ENCODE results near the gene STAT4. TPM values are rescaled to one million over a fixed set of nuclear protein-coding genes. Genes with fewer than 3 reads are reported as not detected.

Gene STAT4
- total RNA-seq, 2 donors from 2014 or later = 3.2 to 8.8 TPM

- TF ChIP-seq, protein P1, sequence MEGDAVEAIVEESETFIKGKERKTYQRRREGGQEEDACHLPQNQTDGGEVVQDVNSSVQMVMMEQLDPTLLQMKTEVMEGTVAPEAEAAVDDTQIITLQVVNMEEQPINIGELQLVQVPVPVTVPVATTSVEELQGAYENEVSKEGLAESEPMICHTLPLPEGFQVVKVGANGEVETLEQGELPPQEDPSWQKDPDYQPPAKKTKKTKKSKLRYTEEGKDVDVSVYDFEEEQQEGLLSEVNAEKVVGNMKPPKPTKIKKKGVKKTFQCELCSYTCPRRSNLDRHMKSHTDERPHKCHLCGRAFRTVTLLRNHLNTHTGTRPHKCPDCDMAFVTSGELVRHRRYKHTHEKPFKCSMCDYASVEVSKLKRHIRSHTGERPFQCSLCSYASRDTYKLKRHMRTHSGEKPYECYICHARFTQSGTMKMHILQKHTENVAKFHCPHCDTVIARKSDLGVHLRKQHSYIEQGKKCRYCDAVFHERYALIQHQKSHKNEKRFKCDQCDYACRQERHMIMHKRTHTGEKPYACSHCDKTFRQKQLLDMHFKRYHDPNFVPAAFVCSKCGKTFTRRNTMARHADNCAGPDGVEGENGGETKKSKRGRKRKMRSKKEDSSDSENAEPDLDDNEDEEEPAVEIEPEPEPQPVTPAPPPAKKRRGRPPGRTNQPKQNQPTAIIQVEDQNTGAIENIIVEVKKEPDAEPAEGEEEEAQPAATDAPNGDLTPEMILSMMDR (conservative IDR thresholded peaks at IDR 0.05) = no peak
- Histone ChIP-seq H3K36me3 (ENCODE audit: control insufficient read depth, insufficient read depth, low read length) (no peaks in the 10 kb centered on the region), H3K27me3 (ENCODE audit: control insufficient read depth, insufficient read depth, low read length, poor library complexity, severe bottlenecking) (no peaks in the 10 kb centered on the region), H3K9ac (ENCODE audit: extremely low read depth, low read length, poor library complexity, severe bottlenecking) (no peak overlapping the region), H3K4me1 (ENCODE audit: control insufficient read depth, insufficient read depth, low read length) (no peaks in the 10 kb centered on the region), H3K9me3 (ENCODE audit: control insufficient read depth, low read length) (peaks cover 23% of the 10 kb centered on the region), H3K4me3 (ENCODE audit: low read length) (no peak overlapping the region), H3K27ac (ENCODE audit: low read depth, low read length) (no peak overlapping the region)
- no peak for DNase-seq
- no peak overlapping the region for H3K27ac Mint-ChIP-seq
- no peaks in the 10 kb centered on the region for H3K27me3 Mint-ChIP-seq (ENCODE audit: insufficient read depth)
- no peaks in the 10 kb centered on the region for H3K4me1 Mint-ChIP-seq
- H3K9me3 Mint-ChIP-seq = peaks cover 6% of the 10 kb centered on the region
- H3K4me3 Mint-ChIP-seq = no peak overlapping the region
- no peaks in the 10 kb centered on the region for H3K36me3 Mint-ChIP-seq (ENCODE audit: low read depth)
- WGBS, 2 experiments (ENCODE audit: insufficient coverage in 1 of 2, insufficient read length in 1 of 2) = 91 to 100% methylated on average over 2 to 3 of the region's 3 CpGs
Observed at GRCh38 chr2:191083540-191083939, 67.3 kb downstream of the STAT4 start.

GRCh38 chr2:191082321-191082720 lies 68.5 kb downstream of the STAT4 start:
- Histone ChIP-seq H3K36me3 (ENCODE audit: control insufficient read depth, insufficient read depth, low read length) (no peaks in the 10 kb centered on the region), H3K9ac (ENCODE audit: extremely low read depth, low read length, poor library complexity, severe bottlenecking) (no peak overlapping the region), H3K4me3 (ENCODE audit: low read length) (no peak overlapping the region), H3K27ac (ENCODE audit: low read depth, low read length) (no peak overlapping the region), H3K9me3 (ENCODE audit: control insufficient read depth, low read length) (peaks cover 23% of the 10 kb centered on the region), H3K4me1 (ENCODE audit: control insufficient read depth, insufficient read depth, low read length) (no peaks in the 10 kb centered on the region), H3K27me3 (ENCODE audit: control insufficient read depth, insufficient read depth, low read length, poor library complexity, severe bottlenecking) (no peaks in the 10 kb centered on the region)
- no peak for DNase-seq
- Mint-ChIP-seq H3K36me3 (ENCODE audit: low read depth) (no peaks in the 10 kb centered on the region), H3K4me1 (peaks cover 2% of the 10 kb centered on the region), H3K27me3 (ENCODE audit: insufficient read depth) (no peaks in the 10 kb centered on the region), H3K9me3 (peaks cover 6% of the 10 kb centered on the region), H3K4me3 (no peak overlapping the region), H3K27ac (no peak overlapping the region)
- 91% methylated on average over 2 of the region's 2 CpGs; no CpG with 5 or more reads in 1 of the 2 experiments for WGBS, 2 experiments (ENCODE audit: insufficient coverage in 1 of 2, insufficient read length in 1 of 2)
- TF ChIP-seq, protein P1 (conservative IDR thresholded peaks at IDR 0.05) = no peak

GRCh38 chr2:191081411-191082155 lies 69.2 kb downstream of the STAT4 start:
- no peak overlapping the region for H3K27ac ChIP-seq (ENCODE audit: low read depth, low read length)
- no peaks in the 10 kb centered on the region for H3K36me3 ChIP-seq (ENCODE audit: control insufficient read depth, insufficient read depth, low read length)
- TF ChIP-seq, protein P1 (conservative IDR thresholded peaks at IDR 0.05) = no peak
- peaks cover 18% of the 10 kb centered on the region for H3K9me3 ChIP-seq (ENCODE audit: control insufficient read depth, low read length)
- Mint-ChIP-seq H3K36me3 (ENCODE audit: low read depth) (no peaks in the 10 kb centered on the region), H3K4me3 (no peak overlapping the region), H3K27me3 (ENCODE audit: insufficient read depth) (no peaks in the 10 kb centered on the region), H3K9me3 (peaks cover 6% of the 10 kb centered on the region), H3K27ac (no peak overlapping the region), H3K4me1 (peaks cover 2% of the 10 kb centered on the region)
- 59 to 62% methylated on average over 2 to 3 of the region's 3 CpGs for WGBS, 2 experiments (ENCODE audit: insufficient coverage in 1 of 2, insufficient read length in 1 of 2)
- no peak overlapping the region for H3K4me3 ChIP-seq (ENCODE audit: low read length)
- no peaks in the 10 kb centered on the region for H3K27me3 ChIP-seq (ENCODE audit: control insufficient read depth, insufficient read depth, low read length, poor library complexity, severe bottlenecking)
- no peak overlapping the region for H3K9ac ChIP-seq (ENCODE audit: extremely low read depth, low read length, poor library complexity, severe bottlenecking)
- no peak for DNase-seq
- H3K4me1 ChIP-seq (ENCODE audit: control insufficient read depth, insufficient read depth, low read length) = no peaks in the 10 kb centered on the region
